SK-N-DZ (cell line): ENCODE data around the gene SETX. TPM values are rescaled to one million over a fixed set of nuclear protein-coding genes. Genes with fewer than 3 reads are reported as not detected.
"Not testable (repeated sequence)": the region's sequence is repeated elsewhere in the genome, so short reads cannot be mapped to it uniquely, and the experiment has no call there.

Experiments used
- DNase-seq: peaks from one replicate; pipeline ENCODE4 v3.0.0-alpha.2; 2015; ENCODE audit warnings: low spot score
- polyA plus RNA-seq, 2 experiments: library from polyadenylated mRNA; depleted of rRNA; stranded (reverse); fragments of >200 nt; gene quantifications; 2 replicates each; pipeline ENCODE4 v1.2.3, GENCODE V29; 2014

SETX gene, protein sequence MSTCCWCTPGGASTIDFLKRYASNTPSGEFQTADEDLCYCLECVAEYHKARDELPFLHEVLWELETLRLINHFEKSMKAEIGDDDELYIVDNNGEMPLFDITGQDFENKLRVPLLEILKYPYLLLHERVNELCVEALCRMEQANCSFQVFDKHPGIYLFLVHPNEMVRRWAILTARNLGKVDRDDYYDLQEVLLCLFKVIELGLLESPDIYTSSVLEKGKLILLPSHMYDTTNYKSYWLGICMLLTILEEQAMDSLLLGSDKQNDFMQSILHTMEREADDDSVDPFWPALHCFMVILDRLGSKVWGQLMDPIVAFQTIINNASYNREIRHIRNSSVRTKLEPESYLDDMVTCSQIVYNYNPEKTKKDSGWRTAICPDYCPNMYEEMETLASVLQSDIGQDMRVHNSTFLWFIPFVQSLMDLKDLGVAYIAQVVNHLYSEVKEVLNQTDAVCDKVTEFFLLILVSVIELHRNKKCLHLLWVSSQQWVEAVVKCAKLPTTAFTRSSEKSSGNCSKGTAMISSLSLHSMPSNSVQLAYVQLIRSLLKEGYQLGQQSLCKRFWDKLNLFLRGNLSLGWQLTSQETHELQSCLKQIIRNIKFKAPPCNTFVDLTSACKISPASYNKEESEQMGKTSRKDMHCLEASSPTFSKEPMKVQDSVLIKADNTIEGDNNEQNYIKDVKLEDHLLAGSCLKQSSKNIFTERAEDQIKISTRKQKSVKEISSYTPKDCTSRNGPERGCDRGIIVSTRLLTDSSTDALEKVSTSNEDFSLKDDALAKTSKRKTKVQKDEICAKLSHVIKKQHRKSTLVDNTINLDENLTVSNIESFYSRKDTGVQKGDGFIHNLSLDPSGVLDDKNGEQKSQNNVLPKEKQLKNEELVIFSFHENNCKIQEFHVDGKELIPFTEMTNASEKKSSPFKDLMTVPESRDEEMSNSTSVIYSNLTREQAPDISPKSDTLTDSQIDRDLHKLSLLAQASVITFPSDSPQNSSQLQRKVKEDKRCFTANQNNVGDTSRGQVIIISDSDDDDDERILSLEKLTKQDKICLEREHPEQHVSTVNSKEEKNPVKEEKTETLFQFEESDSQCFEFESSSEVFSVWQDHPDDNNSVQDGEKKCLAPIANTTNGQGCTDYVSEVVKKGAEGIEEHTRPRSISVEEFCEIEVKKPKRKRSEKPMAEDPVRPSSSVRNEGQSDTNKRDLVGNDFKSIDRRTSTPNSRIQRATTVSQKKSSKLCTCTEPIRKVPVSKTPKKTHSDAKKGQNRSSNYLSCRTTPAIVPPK (N-terminal part only)
- 17.2 and 19.4 TPM in 2 replicates for polyA plus RNA-seq (2014; cell fraction: cytosol; rRNA removed)
- polyA plus RNA-seq (2014; cell fraction: nucleus; rRNA removed): 17.9 and 18.9 TPM in 2 replicates

DNA sequence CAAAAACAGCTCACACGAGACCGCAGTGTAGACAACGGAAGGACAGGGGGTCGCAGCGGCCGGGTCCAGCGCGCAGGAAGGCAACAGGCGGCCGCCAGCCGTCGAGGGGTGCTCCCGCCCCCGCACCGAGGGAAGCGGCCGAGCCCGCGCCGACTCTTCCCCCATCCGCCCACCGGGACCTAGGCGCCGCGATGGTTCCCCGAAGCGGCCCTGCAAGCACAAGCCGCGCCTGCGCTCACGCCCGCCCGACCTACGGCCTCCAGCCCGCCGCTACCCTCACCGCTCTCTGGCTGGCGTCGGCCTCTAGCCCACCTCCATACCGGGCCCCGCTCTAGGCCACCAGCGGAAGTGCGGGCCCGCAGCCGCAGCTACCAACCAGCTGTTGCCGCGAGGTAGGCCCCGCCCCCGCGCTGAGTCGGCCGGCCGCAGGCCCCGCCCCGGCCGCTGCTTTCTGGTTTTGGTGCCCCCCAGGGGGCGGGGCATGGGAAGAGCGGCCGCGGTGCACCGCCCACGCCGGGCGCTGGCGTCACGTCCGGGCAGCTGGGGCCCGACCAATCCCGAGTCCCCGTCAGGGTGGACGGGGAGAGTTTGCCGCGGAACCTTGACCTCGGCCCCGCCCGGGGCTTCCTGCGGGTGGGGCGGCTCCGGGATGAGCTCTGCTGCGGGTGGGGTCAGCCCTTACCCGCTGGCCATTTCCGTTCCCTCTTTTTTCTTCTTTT, at the start of gene SETX:
SETX (minus strand) TSS at position 350 of the 719 bp plus-strand sequence. CDS start 5,558 bp downstream, outside the sequence.
- peak; percentile 97 for DNase-seq

DNA sequence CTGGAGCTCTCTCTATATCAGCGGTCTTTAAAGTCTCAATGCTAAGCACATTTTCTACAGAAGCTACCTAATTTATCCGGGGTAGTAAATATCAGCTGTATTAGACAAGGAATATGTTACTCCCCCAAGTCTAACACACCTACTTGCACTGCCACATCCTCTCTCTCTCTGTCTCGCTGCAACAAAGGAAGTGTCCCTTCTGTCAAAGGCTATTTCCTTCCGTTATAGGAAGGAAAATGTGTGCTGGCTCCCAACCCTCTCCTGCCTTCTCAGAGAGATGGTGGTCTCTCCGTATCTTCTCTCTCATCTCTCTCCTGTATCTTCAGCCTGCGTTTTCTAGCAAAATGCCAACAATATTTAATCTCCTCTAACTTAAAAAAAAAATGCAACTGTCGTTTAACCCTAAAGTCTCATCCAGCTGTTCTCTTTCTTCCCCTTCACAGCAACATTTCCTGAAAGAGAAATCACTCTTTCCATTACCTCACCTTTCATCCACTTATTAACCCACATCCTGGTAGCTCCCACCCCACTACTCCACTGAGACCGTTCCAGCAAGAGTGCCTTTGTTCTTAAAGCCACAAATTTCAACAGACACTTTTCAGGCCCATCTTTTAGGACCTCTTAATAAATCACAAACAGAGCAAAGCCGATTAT, 49.6 kb upstream of the SETX start:
- no peak for DNase-seq

DNA sequence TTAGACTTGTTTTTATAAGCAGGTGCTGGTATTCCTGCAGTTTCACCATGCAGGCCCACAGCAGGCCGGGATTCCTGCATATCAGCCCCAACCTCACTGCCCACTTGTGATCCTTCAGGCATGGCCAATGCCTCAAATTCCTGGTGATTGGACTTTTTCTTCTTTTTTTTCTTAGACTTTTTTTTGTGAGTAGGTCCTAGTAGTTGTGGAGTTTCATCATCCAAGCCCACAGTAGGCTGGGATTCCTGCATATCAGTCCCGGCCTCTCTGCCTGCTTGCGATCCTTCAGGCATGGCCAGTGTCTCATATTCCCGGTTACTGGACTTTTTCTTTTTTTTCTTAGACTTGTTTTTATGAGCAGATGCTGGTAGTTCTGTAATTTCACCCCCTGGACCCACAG, 47.0 kb upstream of the SETX start:
- DNase-seq: no peak

DNA sequence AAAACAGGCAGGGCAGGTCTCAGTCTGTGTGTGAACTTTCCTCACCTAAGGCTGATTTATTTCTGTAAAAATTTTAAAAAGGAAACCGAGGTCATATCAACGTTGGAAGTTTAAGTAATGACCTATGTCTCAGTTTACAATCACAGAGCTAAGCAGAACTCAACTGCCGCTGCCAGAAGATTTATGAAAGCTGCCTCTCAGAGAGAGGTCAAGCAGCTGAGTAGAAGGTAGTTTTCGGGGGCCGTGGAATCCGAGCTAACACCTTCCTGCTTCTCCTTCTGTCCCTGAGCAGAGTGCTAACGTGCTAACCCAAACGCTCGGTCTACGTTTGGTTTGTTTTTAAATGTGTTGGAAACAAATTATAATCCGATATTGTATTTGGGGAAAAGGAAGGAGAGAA, 40.8 kb upstream of the SETX start:
- DNase-seq: no peak

DNA sequence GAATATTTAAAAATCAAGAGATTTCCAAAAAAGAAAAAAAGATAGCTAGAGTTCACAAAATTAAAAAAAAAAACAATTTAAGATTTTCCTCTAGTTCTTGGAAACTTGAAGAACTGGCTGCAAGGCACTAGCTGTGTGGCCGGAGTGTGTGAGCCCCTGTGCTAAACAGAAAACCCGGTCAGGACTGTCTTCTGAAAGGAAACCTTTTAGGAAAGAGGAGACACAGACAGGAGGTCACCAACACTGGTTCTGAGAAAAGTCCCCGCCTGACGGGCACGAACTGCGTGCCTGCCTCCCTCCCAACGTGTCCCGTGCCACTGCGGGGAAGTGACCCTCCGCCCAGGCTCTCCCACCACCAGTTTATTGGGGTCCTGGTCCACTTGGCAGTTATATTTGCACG, 36.7 kb upstream of the SETX start:
- DNase-seq: no peak

DNA sequence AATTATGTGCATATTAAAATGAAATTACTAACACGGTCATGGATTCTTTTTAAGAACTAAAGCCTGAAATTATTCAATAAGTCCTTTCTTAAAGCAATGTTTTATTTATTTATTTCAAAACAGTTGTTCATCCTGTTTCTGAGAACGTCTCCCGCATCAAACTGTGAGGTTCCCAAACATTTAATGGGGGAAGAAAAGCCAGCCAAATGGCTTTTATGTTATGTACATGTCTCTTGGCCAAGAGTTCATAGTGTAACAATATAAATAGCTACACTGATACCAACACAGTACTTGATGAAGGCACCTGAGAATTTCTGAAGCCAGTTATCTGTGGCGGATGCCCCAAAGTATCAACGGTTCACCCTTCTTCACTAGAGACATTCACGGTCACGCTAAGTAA, 36.2 kb upstream of the SETX start:
- no peak for DNase-seq

DNA sequence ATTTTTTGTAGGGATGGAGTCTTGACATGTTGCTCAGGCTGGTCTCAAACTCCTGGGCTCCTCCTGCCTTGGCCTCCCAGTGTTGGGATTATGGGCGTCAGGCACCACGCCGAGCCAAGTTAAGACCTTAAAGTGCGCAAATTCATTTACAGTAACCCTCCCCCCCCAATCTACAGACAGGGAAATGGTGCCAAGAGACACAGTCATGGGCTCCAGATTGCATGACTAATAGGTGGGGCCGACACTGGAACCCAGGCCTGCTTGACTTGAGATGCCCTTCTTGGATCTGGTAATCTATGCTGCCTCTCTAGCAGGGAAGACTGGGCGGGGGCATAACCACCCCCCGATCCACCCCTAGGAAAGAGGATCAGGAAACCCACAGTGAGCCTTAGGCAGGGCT, 32.3 kb upstream of the SETX start:
- DNase-seq: no peak

DNA sequence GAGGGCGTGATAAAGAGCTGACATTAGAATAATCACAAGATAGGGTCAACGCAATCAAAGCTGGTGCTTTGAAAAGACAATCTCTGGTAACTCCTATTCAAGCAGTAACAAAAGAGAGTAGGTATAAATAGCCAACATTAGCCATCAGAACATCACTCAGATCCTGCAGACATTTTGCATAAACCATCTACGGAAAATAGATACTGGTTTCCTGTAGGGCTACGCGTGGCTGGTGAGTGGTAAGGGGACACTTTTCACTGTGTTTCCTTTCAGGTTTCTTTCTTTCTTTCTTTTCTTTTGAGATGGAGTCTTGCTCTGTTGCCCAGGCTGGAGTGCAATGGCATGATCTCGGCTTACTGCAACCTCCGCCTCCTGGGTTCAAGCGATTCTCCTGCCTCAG, 29.6 kb upstream of the SETX start:
- no peak for DNase-seq

DNA sequence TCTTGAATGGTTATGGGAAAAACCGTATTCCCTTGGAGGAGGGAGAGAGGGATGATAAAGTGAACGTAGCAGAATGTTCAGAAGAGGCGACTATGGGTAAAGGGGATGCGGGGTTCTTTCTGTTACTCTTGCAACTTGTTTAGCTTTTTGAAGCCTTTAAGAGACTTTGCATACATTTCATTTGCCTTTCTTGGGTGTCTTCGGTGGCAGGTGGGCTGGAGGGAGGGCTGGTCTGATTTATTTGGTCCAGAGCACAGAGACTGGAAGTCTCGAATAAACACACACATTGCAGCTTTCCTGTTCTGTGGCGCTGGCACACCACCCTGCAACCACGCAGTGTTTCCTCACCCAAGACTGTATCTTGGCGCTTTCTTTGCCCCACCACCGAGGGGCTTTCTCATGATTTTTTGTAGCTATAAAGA, 28.7 kb upstream of the SETX start:
- DNase-seq: no peak

DNA sequence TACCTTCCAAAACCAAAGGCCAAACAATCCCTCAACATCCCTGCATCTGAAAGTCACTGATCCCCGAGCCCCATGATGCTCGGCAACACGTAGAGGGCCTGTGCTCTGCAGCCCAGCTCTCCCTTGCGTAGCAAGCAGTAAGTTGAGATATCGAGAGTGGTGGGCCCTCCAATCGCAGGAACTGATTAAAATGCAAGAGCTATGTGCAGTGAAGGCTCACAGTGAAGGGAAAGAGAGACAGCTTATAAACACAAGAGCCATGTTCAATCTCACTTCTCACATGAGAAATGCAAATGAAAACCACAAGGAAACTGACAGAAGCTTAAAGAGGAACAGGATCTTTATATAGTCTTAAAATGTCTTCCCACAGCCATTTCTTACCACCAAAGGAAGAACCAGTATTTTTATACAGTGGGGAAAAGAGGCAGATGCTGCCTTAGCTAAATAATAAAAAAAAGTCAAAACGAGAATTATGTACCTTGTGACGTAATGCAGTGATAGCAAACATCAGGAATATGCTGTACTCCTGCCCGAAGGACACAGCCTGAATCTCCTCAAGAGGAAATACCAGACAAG, 27.3 kb upstream of the SETX start:
- DNase-seq: no peak

DNA sequence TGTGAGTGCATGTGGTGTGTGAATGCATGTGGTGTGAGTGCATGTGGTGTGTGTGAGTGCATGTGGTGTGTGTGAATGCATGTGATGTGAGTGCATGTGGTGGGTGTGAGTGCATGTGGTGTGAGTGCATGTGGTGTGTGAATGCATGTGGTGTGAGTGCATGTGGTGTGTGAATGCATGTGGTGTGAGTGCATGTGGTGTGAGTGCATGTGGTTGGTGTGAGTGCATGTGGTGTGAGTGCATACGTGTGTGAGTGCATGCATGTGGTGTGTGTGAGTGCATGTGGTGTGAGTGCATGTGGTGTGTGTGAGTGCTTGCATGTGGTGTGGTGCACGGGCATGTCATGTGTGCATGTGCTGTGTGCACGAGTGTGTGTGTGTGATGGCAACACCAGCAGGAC, 23.6 kb upstream of the SETX start:
- not testable (repeated sequence) for DNase-seq

DNA sequence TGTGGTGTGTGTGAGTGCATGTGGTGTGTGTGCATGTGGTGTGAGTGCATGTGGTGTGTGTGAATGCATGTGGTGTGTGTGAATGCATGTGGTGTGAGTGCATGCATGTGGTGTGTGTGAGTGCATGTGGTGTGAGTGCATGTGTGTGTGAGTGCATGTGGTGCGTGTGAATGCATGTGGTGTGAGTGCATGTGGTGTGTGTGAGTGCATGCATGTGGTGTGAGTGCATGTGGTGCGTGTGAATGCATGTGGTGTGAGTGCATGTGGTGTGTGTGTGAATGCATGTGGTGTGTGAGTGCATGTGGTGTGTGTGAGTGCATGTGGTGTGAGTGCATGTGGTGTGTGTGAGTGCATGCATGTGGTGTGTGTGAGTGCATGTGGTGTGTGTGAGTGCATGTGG, 23.0 kb upstream of the SETX start:
- not testable (repeated sequence) for DNase-seq

DNA sequence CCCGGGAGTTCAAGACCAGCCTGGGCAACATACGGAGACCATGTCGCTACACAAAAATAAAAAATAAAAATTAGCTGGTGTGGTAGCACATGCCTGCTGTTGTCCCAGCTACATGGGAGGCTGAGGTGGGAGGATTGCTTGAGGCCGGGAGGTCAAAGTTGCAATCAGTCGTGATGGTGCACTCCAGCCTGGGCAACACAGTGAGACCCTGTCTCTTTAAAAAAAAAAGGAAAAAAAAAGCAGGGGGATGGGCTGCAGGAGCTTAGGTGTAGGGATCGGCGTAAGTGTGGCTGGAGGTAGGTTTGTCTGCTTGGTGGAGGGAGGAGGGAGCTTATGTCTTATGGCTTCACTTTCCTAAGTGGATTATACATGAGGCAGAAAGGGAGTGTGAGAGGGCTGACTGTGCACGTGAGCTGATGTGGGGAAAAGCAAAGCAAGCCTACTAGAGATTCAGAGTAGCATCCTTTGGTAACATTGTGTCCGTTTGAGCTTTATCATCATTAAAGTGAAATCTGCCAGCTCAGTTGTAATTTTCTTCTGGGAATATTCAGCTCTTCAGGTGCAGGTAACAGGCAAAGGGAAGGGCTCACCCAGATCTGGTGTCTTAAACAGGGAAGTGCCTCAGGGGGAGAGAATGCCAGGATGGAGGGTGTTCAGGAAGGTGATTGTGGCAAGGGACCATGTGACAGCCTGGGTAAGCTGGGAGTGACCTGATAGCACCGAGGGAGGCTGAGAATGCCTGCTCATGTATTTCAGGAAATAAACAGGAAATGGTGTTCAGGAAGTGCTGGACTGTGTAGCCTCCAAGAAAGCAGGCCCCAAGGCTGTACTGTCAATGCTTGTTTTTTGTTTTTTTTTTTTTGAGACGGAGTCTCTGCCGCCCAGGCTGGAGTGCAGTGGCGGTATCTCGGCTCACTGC, 17.6 kb upstream of the SETX start:
- no peak for DNase-seq

DNA sequence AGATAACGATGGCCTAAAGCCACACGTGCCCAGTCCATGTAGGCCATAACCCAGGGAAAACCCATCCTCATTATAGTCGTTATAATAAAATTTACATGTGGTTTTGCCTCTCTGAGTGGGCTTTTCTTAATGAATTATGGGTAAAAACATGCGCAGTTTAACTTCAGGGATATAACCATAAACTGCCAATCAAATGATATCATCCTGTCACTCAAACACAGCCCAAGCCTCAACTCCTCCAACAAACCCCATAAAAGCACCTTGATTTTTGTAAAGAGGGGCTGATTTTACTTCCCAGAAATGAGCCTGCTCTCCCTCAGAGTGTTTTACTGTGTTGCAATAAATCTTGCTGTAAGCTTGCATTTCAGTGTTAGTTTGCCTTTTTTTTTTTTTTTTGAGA, 15.8 kb upstream of the SETX start:
- no peak for DNase-seq

DNA sequence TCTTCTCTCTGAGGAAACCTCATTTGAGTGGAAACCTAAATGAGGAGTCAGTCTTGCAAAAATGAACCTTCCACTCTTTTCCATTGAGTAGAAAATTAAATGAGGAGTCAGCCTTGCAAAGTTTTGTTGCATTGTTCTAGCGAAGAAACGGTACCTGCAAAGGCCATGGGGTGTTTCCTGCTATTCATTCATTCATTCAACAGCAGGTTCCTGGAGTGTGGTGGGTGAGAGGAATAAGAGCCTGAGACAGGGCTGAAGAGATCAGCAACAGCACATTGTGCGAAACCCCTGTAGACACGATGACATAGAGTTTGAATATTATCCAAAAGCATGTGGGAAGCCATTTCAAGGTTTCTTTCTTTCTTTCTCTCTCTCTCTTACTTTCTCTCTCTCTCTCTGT, 14.6 kb upstream of the SETX start:
- no peak for DNase-seq

DNA sequence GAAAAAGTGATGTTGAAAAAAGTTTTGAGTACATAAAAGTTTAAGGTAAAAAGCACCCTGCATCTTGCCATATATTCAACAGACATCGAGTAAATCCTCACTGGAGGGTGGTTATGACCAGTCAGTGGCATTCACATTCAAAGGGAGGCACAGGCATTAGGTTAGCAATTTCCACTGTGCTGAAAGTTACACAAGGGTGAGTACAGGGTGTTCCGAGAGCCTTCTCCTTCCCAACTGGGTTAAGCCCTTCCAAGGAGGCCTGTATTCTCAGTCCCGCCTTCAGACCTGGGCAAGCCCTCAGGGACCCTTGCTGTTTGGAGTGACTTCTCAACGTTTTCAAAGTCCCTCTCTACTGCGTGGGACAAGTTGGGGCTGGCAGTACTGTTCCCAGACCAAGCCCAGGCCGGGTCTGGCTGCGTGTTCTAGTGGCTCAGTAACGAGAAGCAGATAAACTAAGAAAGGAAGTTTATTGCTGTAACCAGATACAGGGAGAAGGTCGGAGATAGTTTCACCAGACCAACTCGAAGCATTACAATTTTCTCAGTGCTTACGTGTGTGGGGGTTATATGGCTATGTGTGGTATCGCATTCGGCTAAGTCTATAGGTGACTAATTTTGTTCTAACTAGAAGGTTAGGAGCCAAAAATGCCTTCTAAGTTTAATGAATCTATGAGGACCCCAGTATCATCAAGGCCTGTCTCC, 13.0 kb upstream of the SETX start:
- no peak for DNase-seq

DNA sequence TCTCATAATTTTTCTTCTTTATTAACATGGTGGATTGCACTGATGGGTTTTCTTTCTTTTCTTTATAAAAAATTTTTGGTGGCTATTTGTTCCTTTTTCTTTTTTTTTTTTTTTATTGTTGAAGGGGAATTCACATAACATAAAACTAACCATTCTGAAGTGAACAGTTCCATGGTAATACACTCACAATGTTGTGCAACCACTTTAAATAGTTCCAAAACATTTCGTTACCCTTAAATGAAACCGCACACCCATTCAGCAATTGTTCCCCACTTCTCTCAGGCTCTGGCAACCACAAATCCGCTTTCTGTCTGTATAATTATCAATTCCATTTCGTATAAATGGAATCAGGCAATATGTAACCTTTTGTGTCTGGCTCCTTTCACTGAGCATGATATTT, 11.7 kb upstream of the SETX start:
- DNase-seq: no peak

DNA sequence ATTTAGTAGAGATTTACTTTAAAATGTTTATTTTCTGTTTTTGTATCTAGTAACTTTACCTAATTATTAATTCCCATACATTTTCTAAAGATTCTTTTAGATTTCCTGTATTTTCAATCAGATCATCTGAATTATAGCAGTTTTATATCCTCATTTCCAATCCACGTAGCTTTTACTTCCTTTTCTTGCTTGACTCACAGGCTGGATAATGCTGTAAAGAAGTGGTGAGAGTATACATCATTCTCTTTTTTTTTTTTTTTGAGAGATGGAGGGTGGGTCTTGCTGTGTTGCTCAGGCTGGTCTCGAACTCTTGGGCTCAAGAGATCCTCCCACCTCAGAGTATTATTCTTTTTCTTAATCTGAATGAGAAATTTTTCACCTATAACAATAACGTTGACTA, 11.2 kb upstream of the SETX start:
- no peak for DNase-seq
